Esophagus muscularis mucosa (tissue), 4 donors: ENCODE results near the gene SPARC.

Experiments used
- EP300 ChIP-seq: sonication (generic); formaldehyde crosslinking; IDR thresholded peaks from one replicate; pipeline ENCODE4 v1.6.1; 2017; ENCODE audit warnings: antibody characterized with exemption
- POLR2A ChIP-seq: fragments of 450-650 bp; IDR thresholded peaks from one replicate; pipeline ENCODE4 v1.6.1; 2017; ENCODE audit warnings: antibody characterized with exemption, moderate library complexity, mild to moderate bottlenecking, low read depth
- POLR2AphosphoS5 ChIP-seq, 2 donors: sonication (generic); formaldehyde crosslinking; IDR thresholded peaks; one replicate each; pipeline ENCODE4 v1.6.1; 2017; ENCODE audit warnings: antibody characterized with exemption in 2 of 2
- TF ChIP-seq, protein P1 (sequence below), 3 experiments: fragments of 200-600 bp in 2 of 3; fragments of 450-650 bp in 1 of 3; sonication (generic) in 2 of 3; IDR thresholded peaks; one replicate each; pipeline ENCODE4 v1.5.1; 2017 to 2019; ENCODE audit warnings: antibody characterized with exemption in 3 of 3, mild to moderate bottlenecking in 2 of 3, moderate library complexity in 1 of 3

- TF ChIP-seq, protein P1, sequence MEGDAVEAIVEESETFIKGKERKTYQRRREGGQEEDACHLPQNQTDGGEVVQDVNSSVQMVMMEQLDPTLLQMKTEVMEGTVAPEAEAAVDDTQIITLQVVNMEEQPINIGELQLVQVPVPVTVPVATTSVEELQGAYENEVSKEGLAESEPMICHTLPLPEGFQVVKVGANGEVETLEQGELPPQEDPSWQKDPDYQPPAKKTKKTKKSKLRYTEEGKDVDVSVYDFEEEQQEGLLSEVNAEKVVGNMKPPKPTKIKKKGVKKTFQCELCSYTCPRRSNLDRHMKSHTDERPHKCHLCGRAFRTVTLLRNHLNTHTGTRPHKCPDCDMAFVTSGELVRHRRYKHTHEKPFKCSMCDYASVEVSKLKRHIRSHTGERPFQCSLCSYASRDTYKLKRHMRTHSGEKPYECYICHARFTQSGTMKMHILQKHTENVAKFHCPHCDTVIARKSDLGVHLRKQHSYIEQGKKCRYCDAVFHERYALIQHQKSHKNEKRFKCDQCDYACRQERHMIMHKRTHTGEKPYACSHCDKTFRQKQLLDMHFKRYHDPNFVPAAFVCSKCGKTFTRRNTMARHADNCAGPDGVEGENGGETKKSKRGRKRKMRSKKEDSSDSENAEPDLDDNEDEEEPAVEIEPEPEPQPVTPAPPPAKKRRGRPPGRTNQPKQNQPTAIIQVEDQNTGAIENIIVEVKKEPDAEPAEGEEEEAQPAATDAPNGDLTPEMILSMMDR (IDR thresholded peaks at IDR 0.05) = no peak
- TF ChIP-seq EP300 (no peak), POLR2A (no peak), POLR2AphosphoS5 (IDR thresholded peaks at IDR 0.05) (no peak)
These were observed 11.0 kb downstream of the SPARC start for GRCh38 chr5:151675611-151676313.
